HL-60 (cell line): ENCODE results near the gene NIPBL.
"Not testable (repeated sequence)": the region's sequence is repeated elsewhere in the genome, so short reads cannot be mapped to it uniquely, and the experiment has no call there.

Experiments used
- DNase-seq, 2 experiments: peaks; one replicate each; pipeline ENCODE4 v3.0.0-alpha.2; 2010 to 2020; ENCODE audit warnings: low read depth in 1 of 2, low spot score in 1 of 2
- H3K27ac ChIP-seq: fragments of 250-450 bp; sonication (Bioruptor Pico); replicated peaks from 2 replicates; pipeline ENCODE4 v1.5.1; 2020; ENCODE audit warnings: mild to moderate bottlenecking, moderate library complexity
- H3K27me3 ChIP-seq: fragments of 250-450 bp; sonication (Bioruptor Pico); 2 replicates; pipeline ENCODE4 v1.5.1; 2021; ENCODE audit warnings: mild to moderate bottlenecking, moderate library complexity; ENCODE audit not compliant: insufficient read depth, poor library complexity, severe bottlenecking
- H3K4me3 ChIP-seq: replicated peaks from 2 replicates; pipeline ENCODE4 v1.5.1; 2011; ENCODE audit warnings: mild to moderate bottlenecking, control low read depth, low read length; ENCODE audit not compliant: insufficient read depth
- GABPA ChIP-seq: IDR thresholded peaks from 2 replicates; pipeline ENCODE4 v1.6.1; 2012; ENCODE audit warnings: low read depth
- POLR2AphosphoS5 ChIP-seq: IDR thresholded peaks from 2 replicates; pipeline ENCODE4 v1.6.1; 2012; ENCODE audit warnings: low read depth
- SPI1 ChIP-seq: IDR thresholded peaks from 2 replicates; pipeline ENCODE4 v1.6.1; 2012; ENCODE audit warnings: low read depth, mild to moderate bottlenecking, borderline replicate concordance
- TF ChIP-seq, protein P1 (sequence below): IDR thresholded peaks from one replicate; pipeline ENCODE4 v1.5.1; 2011; ENCODE audit warnings: low read length, control low read depth, inconsistent platforms; ENCODE audit not compliant: insufficient read depth
- TF ChIP-seq, protein P2 (sequence below): IDR thresholded peaks from 2 replicates; pipeline ENCODE4 v1.6.1; 2012; ENCODE audit warnings: low read depth; ENCODE audit not compliant: insufficient replicate concordance

NIPBL gene

DNA sequence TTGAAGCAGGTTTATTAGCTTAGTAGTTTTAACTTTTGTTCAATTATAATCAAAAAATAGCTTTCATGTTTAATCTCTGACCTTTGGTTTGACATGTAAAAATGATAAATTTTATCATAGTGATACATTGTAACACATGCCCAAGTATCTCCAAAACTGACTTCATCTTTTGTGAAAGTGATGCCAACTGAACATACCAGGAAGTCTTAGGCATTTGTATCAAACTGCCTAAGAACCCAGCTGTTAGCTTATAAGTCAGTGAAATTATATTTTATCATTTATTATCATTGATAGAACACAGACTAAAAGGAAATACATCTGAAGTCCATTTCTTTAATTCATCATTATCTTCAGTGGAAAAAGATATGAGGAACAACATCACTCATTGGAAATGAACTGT, 39.1 kb downstream of the NIPBL start:
- TF ChIP-seq SPI1 (no peak), POLR2AphosphoS5 (no peak), GABPA (no peak)
- TF ChIP-seq, protein P1, sequence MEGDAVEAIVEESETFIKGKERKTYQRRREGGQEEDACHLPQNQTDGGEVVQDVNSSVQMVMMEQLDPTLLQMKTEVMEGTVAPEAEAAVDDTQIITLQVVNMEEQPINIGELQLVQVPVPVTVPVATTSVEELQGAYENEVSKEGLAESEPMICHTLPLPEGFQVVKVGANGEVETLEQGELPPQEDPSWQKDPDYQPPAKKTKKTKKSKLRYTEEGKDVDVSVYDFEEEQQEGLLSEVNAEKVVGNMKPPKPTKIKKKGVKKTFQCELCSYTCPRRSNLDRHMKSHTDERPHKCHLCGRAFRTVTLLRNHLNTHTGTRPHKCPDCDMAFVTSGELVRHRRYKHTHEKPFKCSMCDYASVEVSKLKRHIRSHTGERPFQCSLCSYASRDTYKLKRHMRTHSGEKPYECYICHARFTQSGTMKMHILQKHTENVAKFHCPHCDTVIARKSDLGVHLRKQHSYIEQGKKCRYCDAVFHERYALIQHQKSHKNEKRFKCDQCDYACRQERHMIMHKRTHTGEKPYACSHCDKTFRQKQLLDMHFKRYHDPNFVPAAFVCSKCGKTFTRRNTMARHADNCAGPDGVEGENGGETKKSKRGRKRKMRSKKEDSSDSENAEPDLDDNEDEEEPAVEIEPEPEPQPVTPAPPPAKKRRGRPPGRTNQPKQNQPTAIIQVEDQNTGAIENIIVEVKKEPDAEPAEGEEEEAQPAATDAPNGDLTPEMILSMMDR: no peak
- TF ChIP-seq, protein P2, sequence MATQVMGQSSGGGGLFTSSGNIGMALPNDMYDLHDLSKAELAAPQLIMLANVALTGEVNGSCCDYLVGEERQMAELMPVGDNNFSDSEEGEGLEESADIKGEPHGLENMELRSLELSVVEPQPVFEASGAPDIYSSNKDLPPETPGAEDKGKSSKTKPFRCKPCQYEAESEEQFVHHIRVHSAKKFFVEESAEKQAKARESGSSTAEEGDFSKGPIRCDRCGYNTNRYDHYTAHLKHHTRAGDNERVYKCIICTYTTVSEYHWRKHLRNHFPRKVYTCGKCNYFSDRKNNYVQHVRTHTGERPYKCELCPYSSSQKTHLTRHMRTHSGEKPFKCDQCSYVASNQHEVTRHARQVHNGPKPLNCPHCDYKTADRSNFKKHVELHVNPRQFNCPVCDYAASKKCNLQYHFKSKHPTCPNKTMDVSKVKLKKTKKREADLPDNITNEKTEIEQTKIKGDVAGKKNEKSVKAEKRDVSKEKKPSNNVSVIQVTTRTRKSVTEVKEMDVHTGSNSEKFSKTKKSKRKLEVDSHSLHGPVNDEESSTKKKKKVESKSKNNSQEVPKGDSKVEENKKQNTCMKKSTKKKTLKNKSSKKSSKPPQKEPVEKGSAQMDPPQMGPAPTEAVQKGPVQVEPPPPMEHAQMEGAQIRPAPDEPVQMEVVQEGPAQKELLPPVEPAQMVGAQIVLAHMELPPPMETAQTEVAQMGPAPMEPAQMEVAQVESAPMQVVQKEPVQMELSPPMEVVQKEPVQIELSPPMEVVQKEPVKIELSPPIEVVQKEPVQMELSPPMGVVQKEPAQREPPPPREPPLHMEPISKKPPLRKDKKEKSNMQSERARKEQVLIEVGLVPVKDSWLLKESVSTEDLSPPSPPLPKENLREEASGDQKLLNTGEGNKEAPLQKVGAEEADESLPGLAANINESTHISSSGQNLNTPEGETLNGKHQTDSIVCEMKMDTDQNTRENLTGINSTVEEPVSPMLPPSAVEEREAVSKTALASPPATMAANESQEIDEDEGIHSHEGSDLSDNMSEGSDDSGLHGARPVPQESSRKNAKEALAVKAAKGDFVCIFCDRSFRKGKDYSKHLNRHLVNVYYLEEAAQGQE: no peak
- no peaks in the 10 kb centered on the region for H3K27me3 ChIP-seq
- no peak overlapping the region for H3K4me3 ChIP-seq
- DNase-seq: no peak
- no peak overlapping the region for H3K27ac ChIP-seq

DNA sequence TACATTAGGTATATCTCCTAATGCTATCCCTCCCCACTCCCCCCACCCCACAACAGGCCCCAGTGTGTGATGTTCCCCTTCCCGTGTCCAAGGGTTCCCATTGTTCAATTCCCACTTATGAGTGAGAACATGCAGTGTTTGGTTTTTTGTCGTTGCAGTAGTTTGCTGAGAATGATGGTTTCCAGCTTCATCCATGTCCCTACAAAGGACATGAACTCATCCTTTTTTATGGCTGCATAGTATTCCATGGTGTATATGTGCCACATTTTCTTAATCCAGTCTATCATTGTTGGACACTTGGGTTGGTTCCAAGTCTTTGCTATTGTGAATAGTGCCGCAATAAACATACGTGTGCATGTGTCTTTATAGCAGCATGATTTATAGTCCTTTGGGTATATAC, 40.0 kb downstream of the NIPBL start:
- not testable (repeated sequence) for H3K4me3 ChIP-seq, H3K27me3 ChIP-seq, DNase-seq, H3K27ac ChIP-seq

DNA sequence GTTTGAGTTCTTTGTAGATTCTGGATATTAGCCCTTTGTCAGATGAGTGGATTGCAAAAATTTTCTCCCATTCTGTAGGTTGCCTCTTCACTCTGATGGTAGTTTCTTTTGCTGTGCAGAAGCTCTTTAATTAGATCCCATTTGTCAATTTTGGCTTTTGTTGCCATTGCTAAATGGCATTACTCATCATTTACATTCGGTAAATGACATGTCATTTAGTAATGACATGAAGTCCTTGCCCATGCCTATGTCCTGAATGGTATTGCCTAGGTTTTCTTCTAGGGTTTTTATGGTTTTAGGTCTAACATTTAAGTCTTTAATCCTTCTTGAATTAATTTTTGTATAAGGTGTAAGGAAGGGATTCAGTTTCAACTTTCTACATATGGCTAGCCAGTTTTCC, 40.8 kb downstream of the NIPBL start:
- not testable (repeated sequence) for H3K27me3 ChIP-seq, H3K4me3 ChIP-seq, H3K27ac ChIP-seq, DNase-seq

DNA sequence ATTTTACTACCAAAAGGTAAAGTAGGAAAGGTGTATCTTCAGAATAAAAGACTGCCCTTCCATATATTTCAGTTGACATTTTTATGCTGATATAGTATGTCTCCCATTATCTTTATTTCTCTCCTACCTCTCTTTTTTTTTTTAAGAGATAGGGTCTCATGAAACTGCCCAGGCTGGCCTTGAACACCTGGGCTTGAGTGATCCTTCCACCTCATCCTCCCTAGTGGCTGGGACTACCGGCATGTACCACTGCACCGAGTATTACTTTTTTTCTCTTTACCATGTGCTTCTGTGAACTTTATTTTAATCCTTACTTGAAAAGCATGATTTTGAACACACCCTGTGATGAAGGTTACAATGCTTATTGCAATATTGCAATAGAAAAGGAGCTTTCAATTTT, 42.7 kb downstream of the NIPBL start:
- no peaks in the 10 kb centered on the region for H3K27me3 ChIP-seq
- H3K27ac ChIP-seq: no peak overlapping the region
- no peak overlapping the region for H3K4me3 ChIP-seq
- TF ChIP-seq POLR2AphosphoS5: no peak
- TF ChIP-seq, protein P2: no peak
- no peak for TF ChIP-seq SPI1
- TF ChIP-seq, protein P1: no peak
- TF ChIP-seq GABPA: no peak
- DNase-seq: no peak

DNA sequence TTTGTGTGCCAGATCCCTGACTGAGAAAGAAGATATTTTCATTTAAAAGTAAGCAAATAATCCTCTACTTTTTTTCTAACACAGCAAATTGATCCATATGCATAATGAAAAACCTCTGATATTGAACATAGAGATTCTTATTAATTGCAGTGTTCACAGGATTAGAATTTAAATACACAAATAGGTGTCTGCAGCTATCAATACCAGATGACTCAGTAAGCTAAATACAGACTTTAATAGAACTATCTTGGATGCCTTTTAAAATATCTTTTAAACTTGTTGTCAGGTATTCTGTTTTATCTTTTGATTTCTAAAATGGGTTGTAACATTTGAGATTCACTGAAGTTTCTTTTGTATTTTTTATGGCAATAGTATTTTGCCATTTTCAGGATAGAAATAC, 43.1 kb downstream of the NIPBL start:
- TF ChIP-seq POLR2AphosphoS5 (no peak), GABPA (no peak), SPI1 (no peak)
- TF ChIP-seq, protein P2: no peak
- TF ChIP-seq, protein P1: no peak
- no peak overlapping the region for H3K27ac ChIP-seq
- DNase-seq: no peak
- H3K27me3 ChIP-seq: no peaks in the 10 kb centered on the region
- H3K4me3 ChIP-seq: no peak overlapping the region
